IMR-90 (cell line): ENCODE data around the gene CH25H. TPM values are rescaled to one million over a fixed set of nuclear protein-coding genes. Genes with fewer than 3 reads are reported as not detected.

Experiments used
- ATAC-seq: fragments of 200-7000 bp; cut with Tn5 transposase; 2 replicates; pipeline ENCODE4 v1.9.1; 2020; ENCODE audit warnings: low read depth, mild to moderate bottlenecking, moderate library complexity
- BruUV-seq: library from RNA; stranded (reverse); fragments of 400-500 nt; replicated peaks from 2 replicates; lab custom pipeline; 2021; lab: Mats Ljungman, UMichigan
- CTCF ChIA-PET: fragments of 300-600 bp; formaldehyde crosslinking; extraction: SDS; loops from one replicate; lab custom pipeline; 2021; ENCODE audit warnings: antibody characterized with exemption; lab: Yijun Ruan, JAX
- POLR2A ChIA-PET: fragments of 300-600 bp; sonication (Branson Sonifier 250); formaldehyde crosslinking; loops from one replicate; lab custom pipeline; 2022; ENCODE audit warnings: antibody characterized with exemption; ENCODE audit not compliant: unreplicated experiment; lab: Charles Lee
- DNase-seq: peaks from one replicate; pipeline ENCODE4 v3.0.0; 2013
- H2AFZ ChIP-seq: replicated peaks from 2 replicates; pipeline ENCODE3; 2013; ENCODE audit warnings: low read length, mild to moderate bottlenecking; ENCODE audit not compliant: poor library complexity
- H2AK5ac ChIP-seq: 2 replicates; pipeline ENCODE4 v1.6.1; 2013; ENCODE audit warnings: low read depth, low read length, inconsistent platforms
- H2AK9ac ChIP-seq: replicated peaks from 2 replicates; pipeline ENCODE3; 2013; ENCODE audit warnings: mild to moderate bottlenecking, low read depth, low read length, moderate library complexity; ENCODE audit not compliant: poor library complexity
- H2BK120ac ChIP-seq: 2 replicates; pipeline ENCODE4 v1.6.1; 2013; ENCODE audit warnings: low read depth, low read length, inconsistent platforms
- H2BK15ac ChIP-seq: 3 replicates; pipeline ENCODE4 v1.6.1; 2013; ENCODE audit warnings: low read depth, low read length, inconsistent platforms
- H2BK20ac ChIP-seq: 2 replicates; pipeline ENCODE4 v1.6.1; 2013; ENCODE audit warnings: low read depth, mild to moderate bottlenecking, inconsistent platforms, low read length, moderate library complexity
- H2BK5ac ChIP-seq: 2 replicates; pipeline ENCODE4 v1.6.1; 2013; ENCODE audit warnings: mild to moderate bottlenecking, low read depth, low read length, inconsistent platforms; ENCODE audit not compliant: poor library complexity, severe bottlenecking
- H3K14ac ChIP-seq: replicated peaks from 2 replicates; pipeline ENCODE4 v1.6.1; 2013; ENCODE audit warnings: low read depth, low read length, inconsistent platforms
- H3K18ac ChIP-seq: 2 replicates; pipeline ENCODE4 v1.6.1; 2013; ENCODE audit warnings: low read depth, low read length, control low read depth
- H3K23ac ChIP-seq: 2 replicates; pipeline ENCODE4 v1.6.1; 2013; ENCODE audit warnings: low read depth, low read length, inconsistent platforms
- H3K27ac ChIP-seq: 2 replicates; pipeline ENCODE4 v1.5.1; 2013; ENCODE audit warnings: mild to moderate bottlenecking, control low read depth, low read length; ENCODE audit not compliant: insufficient read depth
- H3K27me3 ChIP-seq: 2 replicates; pipeline ENCODE4 v1.6.1; 2013; ENCODE audit warnings: low read length; ENCODE audit not compliant: control insufficient read depth, insufficient read depth
- H3K36me3 ChIP-seq: 2 replicates; pipeline ENCODE4 v1.6.1; 2013; ENCODE audit warnings: low read length, mixed read lengths; ENCODE audit not compliant: control insufficient read depth, insufficient read depth
- H3K4ac ChIP-seq: 2 replicates; pipeline ENCODE4 v1.6.1; 2013; ENCODE audit warnings: low read depth, low read length, inconsistent platforms
- H3K4me1 ChIP-seq: 2 replicates; pipeline ENCODE4 v1.6.1; 2013; ENCODE audit warnings: low read length, mixed read lengths; ENCODE audit not compliant: control insufficient read depth, insufficient read depth
- H3K4me2 ChIP-seq: 2 replicates; pipeline ENCODE4 v1.6.1; 2013; ENCODE audit warnings: low read depth, mild to moderate bottlenecking, control low read depth, low read length, moderate library complexity
- H3K4me3 ChIP-seq: 2 replicates; pipeline ENCODE4 v1.5.1; 2013; ENCODE audit warnings: low read depth, mild to moderate bottlenecking, control low read depth, low read length, moderate library complexity; ENCODE audit not compliant: insufficient read depth
- H3K56ac ChIP-seq: 2 replicates; pipeline ENCODE4 v1.6.1; 2013; ENCODE audit warnings: low read length, inconsistent platforms; ENCODE audit not compliant: insufficient read depth; ENCODE audit errors: extremely low read depth
- H3K79me1 ChIP-seq, 2 experiments: 2 replicates each; pipeline ENCODE4 v1.6.1; 2013; ENCODE audit warnings: low read length in 2 of 2, inconsistent platforms in 1 of 2, low read depth in 1 of 2
- H3K9ac ChIP-seq: 2 replicates; pipeline ENCODE4 v1.6.1; 2013; ENCODE audit warnings: low read depth, low read length, control low read depth
- H3K9me1 ChIP-seq: 2 replicates; pipeline ENCODE4 v1.6.1; 2013; ENCODE audit warnings: low read length, inconsistent platforms; ENCODE audit not compliant: insufficient read depth
- H3K9me3 ChIP-seq: 2 replicates; pipeline ENCODE4 v1.6.1; 2013; ENCODE audit warnings: low read length; ENCODE audit not compliant: control insufficient read depth, insufficient read depth
- H4K20me1 ChIP-seq: 2 replicates; pipeline ENCODE4 v1.6.1; 2013; ENCODE audit warnings: low read length, inconsistent platforms; ENCODE audit not compliant: insufficient read depth
- H4K5ac ChIP-seq: 2 replicates; pipeline ENCODE4 v1.6.1; 2013; ENCODE audit warnings: mild to moderate bottlenecking, low read depth, low read length, control low read depth
- H4K8ac ChIP-seq, 2 experiments: 2 replicates each; pipeline ENCODE4 v1.6.1; 2013; ENCODE audit warnings: low read depth in 2 of 2, low read length in 2 of 2, control low read depth in 1 of 2, inconsistent platforms in 1 of 2
- H4K91ac ChIP-seq: 2 replicates; pipeline ENCODE4 v1.6.1; 2013; ENCODE audit warnings: low read depth, low read length, inconsistent platforms; ENCODE audit not compliant: insufficient read depth
- BHLHE40 ChIP-seq: fragments of 150-350 bp; IDR thresholded peaks from 2 replicates; pipeline ENCODE4 v1.6.1; 2016; ENCODE audit warnings: mild to moderate bottlenecking, low read depth, low read length
- CHD1 ChIP-seq: IDR thresholded peaks from 2 replicates; pipeline ENCODE4 v1.6.1; 2012; ENCODE audit warnings: low read depth, low read length, improper control_type of control experiment
- CTCF ChIP-seq: conservative IDR thresholded peaks from 2 replicates; pipeline ENCODE4 v1.5.1; 2012; ENCODE audit warnings: mild to moderate bottlenecking, low read depth, low read length, improper control_type of control experiment
- ELK1 ChIP-seq: fragments of 150-350 bp; IDR thresholded peaks from 2 replicates; pipeline ENCODE4 v1.6.1; 2016; ENCODE audit warnings: low read depth, mild to moderate bottlenecking, low read length, moderate library complexity, borderline replicate concordance
- FOS ChIP-seq: fragments of 150-350 bp; IDR thresholded peaks from 2 replicates; pipeline ENCODE4 v1.6.1; 2016; ENCODE audit warnings: low read depth, low read length
- MAFK ChIP-seq: IDR thresholded peaks from 2 replicates; pipeline ENCODE4 v1.6.1; 2012; ENCODE audit warnings: low read depth, low read length, improper control_type of control experiment
- MAZ ChIP-seq: IDR thresholded peaks from 2 replicates; pipeline ENCODE4 v1.6.1; 2012; ENCODE audit warnings: low read depth, mild to moderate bottlenecking, low read length, improper control_type of control experiment, moderate library complexity, borderline replicate concordance
- MXI1 ChIP-seq: IDR thresholded peaks from 2 replicates; pipeline ENCODE4 v1.6.1; 2012; ENCODE audit warnings: low read depth, mild to moderate bottlenecking, low read length, moderate library complexity, borderline replicate concordance
- NFE2L2 ChIP-seq: fragments of 150-350 bp; IDR thresholded peaks from 2 replicates; pipeline ENCODE4 v1.6.1; 2016; ENCODE audit warnings: low read depth, mild to moderate bottlenecking, low read length
- RAD21 ChIP-seq: IDR thresholded peaks from 2 replicates; pipeline ENCODE4 v1.6.1; 2012; ENCODE audit warnings: low read length, improper control_type of control experiment
- RCOR1 ChIP-seq: IDR thresholded peaks from 2 replicates; pipeline ENCODE4 v1.6.1; 2012; ENCODE audit warnings: mild to moderate bottlenecking, low read length, improper control_type of control experiment; ENCODE audit not compliant: insufficient replicate concordance
- RFX5 ChIP-seq: IDR thresholded peaks from 2 replicates; pipeline ENCODE4 v1.8.0; 2012; ENCODE audit warnings: low read depth, mild to moderate bottlenecking, low read length, moderate library complexity
- SMC3 ChIP-seq: fragments of 150-350 bp; IDR thresholded peaks from 2 replicates; pipeline ENCODE4 v1.6.1; 2016; ENCODE audit warnings: low read depth, mild to moderate bottlenecking, antibody characterized with exemption, low read length, moderate library complexity
- USF2 ChIP-seq: fragments of 150-350 bp; IDR thresholded peaks from 2 replicates; pipeline ENCODE4 v1.6.1; 2017; ENCODE audit warnings: mild to moderate bottlenecking, antibody characterized with exemption, low read length, low read depth
- WGBS, 2 experiments: methylation state at CpG; one replicate each; pipeline versions ENCODE4 v1.1.5 to v1.1.7; 2013; ENCODE audit warnings: missing lambda C conversion rate in 2 of 2; ENCODE audit not compliant: insufficient read length in 1 of 2; ENCODE audit errors: extremely low coverage in 2 of 2; 5-methylcytosine and 5-hydroxymethylcytosine counted together
- dilution Hi-C: fragments of 300-500 bp; cut with HindIII; formaldehyde crosslinking; loops from one replicate; pipeline ENCODE4 v1.14.3; 2018; ENCODE audit warnings: low sequenced_read_pairs; ENCODE audit not compliant: unreplicated experiment
- in situ Hi-C: fragments of 300-500 bp; cut with MboI; formaldehyde crosslinking; loops from 3 replicates; pipeline ENCODE4 v1.14.3; 2019; ENCODE audit warnings: low sequenced_read_pairs, inconsistent platforms, mixed read lengths
- intact Hi-C: fragments of 100-400 bp; cut with micrococcal nuclease; formaldehyde crosslinking; loops from 2 replicates; pipeline ENCODE4 v1.10.0; 2022
- polyA plus RNA-seq, 3 experiments: library from polyadenylated mRNA; depleted of rRNA; stranded (reverse); fragments of >200 nt; gene quantifications; 2 replicates each; pipeline ENCODE4 v1.2.3, GENCODE V29; 2012; ENCODE audit warnings: low replicate concordance in 1 of 3
- total RNA-seq: library from RNA; depleted of rRNA; stranded (reverse); fragments of >200 nt; gene quantifications from 2 replicates; pipeline ENCODE4 v1.2.3, GENCODE V29; 2012

The CH25H gene
- total and polyA plus RNA-seq, 2 of the 4 experiments (the other 2 are of a cell fraction) = 0.12 to 0.18 TPM

- in situ Hi-C loops = no loop called here
- Histone ChIP-seq H4K91ac (no peak overlapping the region), H2AFZ (no peak overlapping the region), H2AK9ac (no peak overlapping the region), H2BK5ac (no peak overlapping the region), H3K27me3 (0 out of 2 replicates have a peak, but pooled peaks cover 1% of the 10 kb centered on the region), H3K4me2 (no peak overlapping the region), H3K4me3 (no peak overlapping the region), H2BK120ac (no peak overlapping the region), H3K9me1 (no peaks in the 10 kb centered on the region), H3K23ac (no peak overlapping the region), H3K4me1 (peaks cover 2% of the 10 kb centered on the region), H3K79me1 (no peaks in the 10 kb centered on the region), H3K4ac (no peak overlapping the region), H2BK15ac (no peak overlapping the region), H2AK5ac (no peak overlapping the region), H3K27ac (no peak overlapping the region), H3K36me3 (no peaks in the 10 kb centered on the region), H3K18ac (no peak overlapping the region), H3K56ac (no peak overlapping the region), H3K9ac (no peak overlapping the region), H3K9me3 (no peaks in the 10 kb centered on the region), H2BK20ac (no peak overlapping the region), H4K8ac (no peak overlapping the region), H3K14ac (no peak overlapping the region), H4K20me1 (no peaks in the 10 kb centered on the region), H4K5ac (no peak overlapping the region)
- ChIA-PET POLR2A (no interaction called here), CTCF (no interaction called here)
- TF ChIP-seq MAZ (no peak), ELK1 (no peak), FOS (no peak), BHLHE40 (no peak), CHD1 (no peak), SMC3 (no peak), MXI1 (no peak), CTCF (no peak), MAFK (no peak), RAD21 (no peak), NFE2L2 (no peak), RFX5 (no peak), USF2 (no peak), RCOR1 (no peak)
- no TSS peak for BruUV-seq
- ATAC-seq (0 out of 2 replicates have a peak, but pooled peaks have one; percentile 24), DNase-seq (peak; percentile 64)
- dilution Hi-C loops = no loop called here
- intact Hi-C loops = no loop called here
- 100% methylated on average over 1 of the region's 2 CpGs; no CpG with 5 or more reads in 1 of the 2 experiments for WGBS, 2 experiments
These were observed 35.7 kb downstream of the CH25H start for GRCh38 chr10:89171263-89171872.
